SK-N-DZ (cell line): ENCODE measurements around the gene GDPD3.

Experiments
- DNase-seq: peaks from one replicate; pipeline ENCODE4 v3.0.0-alpha.2; 2015; ENCODE audit warnings: low spot score

Gene GDPD3

DNA sequence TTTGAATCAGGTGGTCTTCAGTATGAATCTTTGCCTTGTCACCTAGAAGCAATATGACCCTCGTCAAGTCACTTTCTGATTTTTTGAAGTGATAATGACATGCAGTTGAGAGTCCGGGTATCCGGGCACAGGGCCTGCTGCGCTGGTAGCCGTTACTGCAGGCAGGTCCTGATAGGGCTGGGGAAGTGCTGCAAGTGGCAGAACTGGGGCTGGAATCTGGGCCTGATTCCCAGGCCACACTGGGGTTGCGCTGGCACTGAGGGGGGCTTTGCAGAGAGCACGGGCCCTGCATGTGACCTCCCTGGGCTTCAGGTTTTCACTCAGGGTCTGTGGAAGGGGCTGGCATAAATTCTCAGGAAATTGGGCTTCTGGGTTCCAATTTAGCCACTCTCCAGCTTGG is 34.6 kb downstream of the GDPD3 start:
- no peak for DNase-seq

DNA sequence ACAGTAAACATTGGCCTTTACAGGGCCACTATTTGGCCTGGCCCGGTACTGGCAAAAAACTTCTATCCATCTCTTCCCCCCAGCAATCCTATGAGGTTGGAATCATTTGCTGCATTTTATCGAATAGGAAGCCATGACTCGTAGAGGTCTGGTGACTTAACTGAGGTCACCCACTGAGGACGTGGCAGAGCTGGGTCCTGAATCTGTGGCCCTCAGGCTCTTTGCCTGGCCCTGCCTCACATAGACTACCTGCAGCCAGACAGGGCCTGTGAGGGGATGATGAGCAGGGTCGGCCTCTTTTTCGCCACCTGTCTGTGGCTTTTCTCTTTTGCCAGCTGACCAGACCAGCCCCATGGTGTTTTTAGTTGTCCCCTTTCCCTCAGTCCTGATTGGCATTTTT is 35.7 kb downstream of the GDPD3 start:
- no peak for DNase-seq

DNA sequence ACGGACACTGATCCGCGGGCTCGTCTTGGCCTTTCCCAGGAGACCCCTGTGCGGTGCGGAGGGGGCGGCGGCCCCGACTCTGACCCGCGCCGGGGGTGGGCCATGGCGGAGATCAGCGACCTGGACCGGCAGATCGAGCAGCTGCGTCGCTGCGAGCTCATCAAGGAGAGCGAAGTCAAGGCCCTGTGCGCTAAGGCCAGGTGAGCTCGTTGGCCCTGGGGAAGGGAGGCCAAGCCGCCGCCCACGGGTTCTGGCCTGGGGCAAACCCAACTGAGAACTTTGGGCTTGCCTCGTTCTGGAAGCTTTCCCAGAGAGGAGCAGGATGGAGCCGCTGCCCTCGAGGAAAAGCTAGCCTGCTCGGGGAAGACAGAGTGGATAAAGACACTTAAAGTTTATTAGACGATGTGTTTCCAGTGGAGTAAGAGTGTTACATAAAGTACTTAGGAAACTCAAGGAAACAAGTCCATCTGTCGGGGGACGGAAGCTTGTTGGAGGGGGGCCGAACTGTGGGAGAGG is 37.0 kb downstream of the GDPD3 start:
- DNase-seq = no peak

DNA sequence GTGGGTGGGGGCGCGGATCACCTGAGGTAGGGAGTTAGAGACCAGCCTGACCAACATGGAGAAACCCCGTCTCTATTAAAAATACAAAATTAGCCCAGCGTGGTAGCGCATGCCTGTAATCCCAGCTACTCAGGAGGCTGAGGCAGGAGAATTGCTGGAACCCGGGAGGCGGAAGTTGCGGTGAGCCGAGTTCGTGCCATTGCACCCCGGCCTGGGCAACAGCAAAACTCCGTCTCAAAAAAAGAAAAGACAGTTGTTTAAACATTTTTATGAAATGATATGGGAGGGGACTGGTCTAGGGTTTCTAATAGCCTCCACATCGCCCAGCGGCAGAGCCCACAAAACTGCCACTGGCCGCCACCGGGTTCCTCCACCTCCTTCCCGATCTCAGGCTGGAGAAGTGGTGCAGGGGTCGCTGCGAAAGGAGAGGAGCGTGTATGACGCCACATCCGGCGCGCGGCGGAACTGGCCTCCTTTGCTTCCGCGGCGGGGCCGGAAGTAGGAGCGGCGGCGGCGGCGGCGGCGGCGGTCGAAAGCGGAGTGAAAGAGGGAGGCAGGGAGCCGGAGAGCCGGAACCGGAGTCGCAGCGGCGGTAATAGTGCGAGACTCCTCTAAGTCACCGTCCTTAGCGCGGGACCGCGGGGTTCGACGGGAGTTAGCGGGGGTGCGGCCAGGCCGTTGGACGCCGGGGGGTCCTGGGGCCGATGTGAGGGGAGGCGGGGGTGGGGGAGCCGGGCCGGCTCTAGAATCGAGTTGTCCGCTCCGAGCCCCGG is 37.6 kb downstream of the GDPD3 start, which contains the start of gene PPP4C:
TSS of gene PPP4C (plus strand) at position 492 of the 773 bp plus-strand sequence. CDS start 384 bp downstream, outside the sequence.
- DNase-seq = peak; percentile 86

DNA sequence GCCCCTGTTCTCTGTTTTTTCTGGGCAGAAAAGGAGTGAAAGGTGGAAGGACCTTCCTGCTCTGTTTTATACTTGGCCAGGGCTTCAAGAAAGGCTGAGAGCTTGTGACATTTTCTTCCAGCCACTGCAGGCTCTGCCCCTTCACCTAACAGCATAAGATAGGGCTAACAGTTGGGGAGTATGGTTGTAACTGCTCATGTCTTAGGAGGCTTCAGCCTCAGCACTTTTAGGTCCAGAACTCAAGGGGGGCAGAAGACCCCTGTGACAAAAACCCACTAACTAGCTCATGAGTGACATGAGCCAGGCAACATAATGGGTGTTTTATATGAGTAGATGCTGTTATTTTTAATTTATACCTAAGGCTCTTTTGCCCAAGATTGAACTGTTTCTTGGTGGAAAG is 42.8 kb downstream of the GDPD3 start:
- DNase-seq = no peak

DNA sequence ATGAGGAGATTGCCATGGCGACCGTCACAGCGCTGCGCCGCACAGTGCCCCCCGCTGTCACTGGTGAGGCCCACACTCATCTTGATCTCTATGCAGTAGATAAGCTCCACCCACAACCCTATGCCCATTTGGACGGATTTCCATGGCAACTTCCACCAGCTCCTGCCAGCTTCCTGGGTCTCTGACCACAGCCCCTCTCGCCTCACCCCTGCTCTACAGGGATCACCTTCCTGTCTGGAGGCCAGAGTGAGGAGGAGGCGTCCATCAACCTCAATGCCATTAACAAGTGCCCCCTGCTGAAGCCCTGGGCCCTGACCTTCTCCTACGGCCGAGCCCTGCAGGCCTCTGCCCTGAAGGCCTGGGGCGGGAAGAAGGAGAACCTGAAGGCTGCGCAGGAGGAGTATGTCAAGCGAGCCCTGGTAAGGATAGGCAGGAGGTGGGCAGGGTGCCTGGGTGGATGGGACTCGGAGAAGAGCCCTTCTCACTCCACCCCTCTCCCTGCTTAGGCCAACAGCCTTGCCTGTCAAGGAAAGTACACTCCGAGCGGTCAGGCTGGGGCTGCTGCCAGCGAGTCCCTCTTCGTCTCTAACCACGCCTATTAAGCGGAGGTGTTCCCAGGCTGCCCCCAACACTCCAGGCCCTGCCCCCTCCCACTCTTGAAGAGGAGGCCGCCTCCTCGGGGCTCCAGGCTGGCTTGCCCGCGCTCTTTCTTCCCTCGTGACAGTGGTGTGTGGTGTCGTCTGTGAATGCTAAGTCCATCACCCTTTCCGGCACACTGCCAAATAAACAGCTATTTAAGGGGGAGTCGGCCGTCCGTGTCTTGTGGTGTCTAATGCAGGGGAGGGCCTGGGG is 43.5 kb downstream of the GDPD3 start:
- DNase-seq = no peak

DNA sequence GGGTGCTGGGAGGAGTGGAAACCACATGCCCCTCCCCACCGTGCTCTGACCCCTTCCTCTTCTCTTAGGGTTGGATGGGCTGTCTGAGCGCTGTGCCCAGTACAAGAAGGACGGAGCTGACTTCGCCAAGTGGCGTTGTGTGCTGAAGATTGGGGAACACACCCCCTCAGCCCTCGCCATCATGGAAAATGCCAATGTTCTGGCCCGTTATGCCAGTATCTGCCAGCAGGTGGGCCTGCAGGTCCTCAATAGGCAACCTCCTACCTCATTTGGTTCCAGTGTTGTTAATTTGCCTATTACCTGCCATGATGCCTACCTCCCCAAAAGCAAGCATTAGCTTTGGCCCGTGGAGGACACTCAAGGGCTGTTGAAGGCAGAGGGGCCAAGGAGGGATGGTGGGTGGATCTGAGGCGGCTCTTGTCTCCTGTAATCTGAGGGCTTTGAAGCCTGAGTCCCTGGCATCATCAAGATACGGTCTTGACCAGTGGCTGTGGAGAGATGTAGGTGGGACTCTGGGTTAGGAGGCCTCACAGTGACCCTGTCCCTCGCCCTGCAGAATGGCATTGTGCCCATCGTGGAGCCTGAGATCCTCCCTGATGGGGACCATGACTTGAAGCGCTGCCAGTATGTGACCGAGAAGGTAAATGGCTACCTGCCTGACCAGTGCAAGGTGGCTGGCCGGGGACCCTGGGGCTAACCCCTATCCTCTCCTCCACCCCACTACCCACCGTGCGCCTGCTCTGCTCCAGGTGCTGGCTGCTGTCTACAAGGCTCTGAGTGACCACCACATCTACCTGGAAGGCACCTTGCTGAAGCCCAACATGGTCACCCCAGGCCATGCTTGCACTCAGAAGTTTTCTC is 44.4 kb downstream of the GDPD3 start:
- no peak for DNase-seq

DNA sequence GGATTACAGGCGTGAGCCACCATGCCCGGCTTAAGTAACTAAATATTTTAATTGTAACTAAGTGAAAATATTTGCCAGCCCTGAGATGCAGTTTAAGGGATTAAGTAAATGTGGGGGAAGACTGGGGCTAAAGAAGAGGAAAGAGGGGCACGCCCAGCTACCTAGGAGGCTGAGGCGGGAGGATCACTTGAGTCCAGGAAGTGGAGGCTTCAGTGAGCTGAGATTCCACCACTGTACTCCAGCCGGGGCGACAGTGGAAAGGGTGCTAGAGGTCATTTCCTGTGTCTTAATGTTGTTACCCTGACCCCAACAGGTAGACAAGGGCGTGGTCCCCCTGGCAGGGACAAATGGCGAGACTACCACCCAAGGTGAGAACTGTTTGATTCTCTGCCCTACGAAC is 45.0 kb downstream of the GDPD3 start:
- no peak for DNase-seq

DNA sequence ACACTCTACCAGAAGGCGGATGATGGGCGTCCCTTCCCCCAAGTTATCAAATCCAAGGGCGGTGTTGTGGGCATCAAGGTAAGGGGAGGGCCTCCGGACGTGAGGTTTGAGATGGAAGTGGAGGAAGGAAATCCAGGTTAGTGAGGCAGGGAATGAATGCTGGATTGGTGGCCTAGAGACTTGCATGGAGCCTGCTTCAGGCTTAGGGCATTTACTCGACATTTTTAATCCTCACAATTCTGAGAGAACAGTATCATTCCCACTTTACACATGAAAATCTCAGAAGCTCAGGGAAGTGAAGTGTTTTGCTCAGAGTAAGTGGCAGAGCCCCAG is 45.8 kb downstream of the GDPD3 start:
- no peak for DNase-seq

DNA sequence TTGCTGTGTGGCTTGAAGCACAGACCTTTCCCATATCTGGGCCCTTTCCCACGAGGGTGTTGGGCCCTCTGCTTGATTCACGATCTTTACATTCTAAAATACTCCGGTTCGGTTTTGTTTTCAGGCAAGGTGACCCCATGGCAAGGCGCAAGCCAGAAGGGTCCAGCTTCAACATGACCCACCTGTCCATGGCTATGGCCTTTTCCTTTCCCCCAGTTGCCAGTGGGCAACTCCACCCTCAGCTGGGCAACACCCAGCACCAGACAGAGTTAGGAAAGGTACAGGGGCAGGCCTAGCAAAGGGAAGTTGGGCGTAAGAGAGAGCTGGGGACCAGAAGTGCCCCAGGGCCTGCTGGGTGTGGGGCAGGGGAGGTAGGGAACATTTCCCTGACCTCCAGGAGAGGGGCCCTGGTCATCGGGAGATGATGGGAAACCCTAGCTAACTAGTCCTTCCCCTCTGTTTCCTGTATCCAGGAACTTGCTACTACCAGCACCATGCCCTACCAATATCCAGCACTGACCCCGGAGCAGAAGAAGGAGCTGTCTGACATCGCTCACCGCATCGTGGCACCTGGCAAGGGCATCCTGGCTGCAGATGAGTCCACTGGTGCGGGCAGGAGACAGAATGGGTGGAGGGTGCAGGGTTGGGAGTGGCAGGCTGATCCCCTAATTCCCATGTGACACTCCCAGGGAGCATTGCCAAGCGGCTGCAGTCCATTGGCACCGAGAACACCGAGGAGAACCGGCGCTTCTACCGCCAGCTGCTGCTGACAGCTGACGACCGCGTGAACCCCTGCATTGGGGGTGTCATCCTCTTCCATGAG is 46.4 kb downstream of the GDPD3 start:
- no peak for DNase-seq

DNA sequence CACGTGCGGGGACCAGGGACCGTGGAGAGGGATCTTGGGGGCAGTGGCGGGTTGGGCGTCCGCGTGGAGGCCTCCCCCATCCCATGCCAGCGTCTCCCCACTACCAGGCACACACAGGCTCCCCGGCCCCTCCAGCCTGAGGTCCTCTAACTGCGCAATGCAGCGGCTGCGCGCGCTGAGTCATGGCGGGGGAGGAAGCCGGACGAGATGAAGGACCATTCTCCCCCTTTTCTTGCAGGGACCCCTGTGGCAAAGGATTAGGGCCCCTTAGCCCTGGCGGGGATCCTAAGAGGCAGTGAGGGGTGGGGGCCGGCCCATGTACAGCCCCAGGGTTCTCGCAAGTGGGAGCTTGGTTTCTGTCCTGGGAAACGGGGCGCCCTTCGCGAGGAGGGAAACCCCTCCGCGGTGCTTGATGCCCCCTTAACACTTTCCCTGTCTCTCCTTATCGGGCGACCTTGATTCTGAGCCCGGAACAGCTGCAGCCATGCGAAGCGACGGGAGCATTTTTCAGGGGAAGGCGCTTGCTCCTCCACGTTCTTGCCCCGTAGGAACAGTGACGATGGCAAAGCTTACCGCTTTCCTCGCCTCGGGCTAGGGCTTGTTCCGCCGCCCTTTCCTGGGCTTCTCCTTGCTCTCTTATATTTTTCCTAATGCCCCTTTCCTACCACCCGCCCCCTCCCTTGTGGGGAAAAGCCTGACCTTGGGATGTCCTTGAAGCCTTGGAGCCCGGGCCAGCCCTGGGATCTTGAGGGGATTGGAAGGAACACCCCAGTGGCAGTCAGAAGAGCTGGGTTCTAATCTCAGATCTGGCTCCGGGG is 47.2 kb downstream of the GDPD3 start:
- DNase-seq = no peak

DNA sequence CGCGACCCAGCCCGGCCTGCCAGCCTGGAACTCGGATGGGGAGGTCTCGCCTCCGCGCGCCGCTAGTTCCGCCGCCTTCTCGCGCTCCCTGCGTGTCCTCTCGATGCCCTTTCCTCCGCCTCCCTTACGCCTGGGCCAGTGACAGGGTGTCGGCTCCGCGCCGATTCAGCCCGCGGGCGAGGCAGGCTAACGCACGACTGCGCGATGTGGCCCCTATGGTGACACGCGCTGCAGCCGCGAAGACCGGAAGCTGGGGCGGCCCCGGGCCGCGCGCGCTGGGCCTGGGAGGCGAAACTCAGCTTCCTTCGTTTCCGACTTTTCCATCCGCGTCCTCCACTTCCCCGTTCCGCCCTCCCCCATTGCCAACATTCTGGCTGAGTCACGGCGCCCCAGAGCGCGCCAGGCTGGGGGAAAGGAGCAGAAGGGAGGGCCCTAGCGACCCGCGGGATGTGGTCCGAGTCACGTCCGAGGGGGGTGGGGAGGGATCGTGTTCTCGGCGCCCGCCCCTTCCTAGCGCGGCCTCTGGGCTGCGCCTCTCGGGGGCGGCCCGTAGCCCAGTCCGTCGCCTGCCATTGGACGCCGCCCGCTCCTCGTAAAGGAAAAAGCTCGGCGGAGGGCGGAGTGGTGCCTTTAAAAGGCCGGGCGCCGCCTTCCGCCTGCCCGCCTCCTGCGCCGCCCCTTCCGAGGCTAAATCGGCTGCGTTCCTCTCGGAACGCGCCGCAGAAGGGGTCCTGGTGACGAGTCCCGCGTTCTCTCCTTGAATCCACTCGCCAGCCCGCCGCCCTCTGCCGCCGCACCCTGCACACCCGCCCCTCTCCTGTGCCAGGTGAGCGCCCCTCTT is 48.0 kb downstream of the GDPD3 start, which contains the start of gene ALDOA:
TSS of gene ALDOA (plus strand) at position 659 of the 841 bp plus-strand sequence. CDS start 1,138 bp downstream, outside the sequence.
- peak; percentile 96 for DNase-seq

DNA sequence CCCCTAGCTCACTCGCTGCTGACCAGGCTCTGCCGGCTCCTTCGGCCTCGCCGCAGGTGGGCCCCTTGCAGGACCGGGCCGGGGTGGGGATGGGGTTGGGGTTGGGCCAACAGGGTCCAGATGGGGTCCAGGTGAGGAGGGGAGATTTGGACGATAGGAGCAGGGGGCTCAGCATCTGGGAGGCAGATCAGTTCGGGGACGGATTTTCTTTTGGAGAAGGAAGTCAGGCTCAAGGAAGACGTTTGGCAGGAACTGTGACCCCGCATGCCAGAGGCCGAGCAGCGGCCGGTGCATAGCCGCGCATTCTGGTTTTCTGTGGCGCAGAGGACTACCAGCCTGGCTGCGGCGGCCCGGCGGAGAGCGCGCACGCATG is 48.6 kb downstream of the GDPD3 start:
- DNase-seq = no peak

DNA sequence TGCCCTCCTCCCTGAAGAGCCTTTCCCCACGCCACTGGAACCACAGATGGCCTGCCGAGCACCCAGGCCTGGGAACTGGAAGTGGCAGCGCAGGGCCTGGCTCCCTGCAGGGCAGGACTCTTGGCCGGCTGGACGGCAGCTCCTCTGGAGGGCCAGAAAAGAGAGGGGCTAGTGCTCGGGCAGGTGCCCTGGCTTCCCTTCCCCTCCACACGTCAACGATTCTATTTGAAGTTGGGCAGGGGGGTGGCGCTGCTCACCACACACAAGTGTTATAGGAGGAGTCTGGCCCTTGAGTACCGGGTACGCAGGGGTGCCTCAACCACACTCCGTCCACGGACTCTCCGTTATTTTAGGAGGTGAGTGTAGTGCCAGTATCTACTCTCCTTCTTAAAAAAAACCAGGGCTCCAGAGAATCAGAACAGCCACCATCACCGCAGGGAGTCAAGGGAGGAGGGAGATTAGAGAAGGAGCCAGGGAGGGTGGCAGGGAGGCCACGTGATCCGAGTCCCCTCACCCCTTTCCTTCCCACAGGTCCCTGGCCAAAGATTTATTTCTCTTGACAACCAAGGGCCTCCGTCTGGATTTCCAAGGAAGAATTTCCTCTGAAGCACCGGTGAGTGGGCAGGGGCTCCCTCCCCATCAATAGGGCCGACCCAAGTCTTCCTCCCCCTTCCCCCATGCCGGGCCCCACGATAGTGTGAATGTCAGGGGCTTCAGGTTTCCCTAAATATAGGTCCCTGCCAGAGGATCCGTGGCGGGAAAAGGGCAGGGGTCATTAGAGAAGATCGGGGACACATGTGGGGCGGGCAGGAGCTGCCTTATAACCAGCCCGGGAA is 49.2 kb downstream of the GDPD3 start:
- peak; percentile 74 for DNase-seq

DNA sequence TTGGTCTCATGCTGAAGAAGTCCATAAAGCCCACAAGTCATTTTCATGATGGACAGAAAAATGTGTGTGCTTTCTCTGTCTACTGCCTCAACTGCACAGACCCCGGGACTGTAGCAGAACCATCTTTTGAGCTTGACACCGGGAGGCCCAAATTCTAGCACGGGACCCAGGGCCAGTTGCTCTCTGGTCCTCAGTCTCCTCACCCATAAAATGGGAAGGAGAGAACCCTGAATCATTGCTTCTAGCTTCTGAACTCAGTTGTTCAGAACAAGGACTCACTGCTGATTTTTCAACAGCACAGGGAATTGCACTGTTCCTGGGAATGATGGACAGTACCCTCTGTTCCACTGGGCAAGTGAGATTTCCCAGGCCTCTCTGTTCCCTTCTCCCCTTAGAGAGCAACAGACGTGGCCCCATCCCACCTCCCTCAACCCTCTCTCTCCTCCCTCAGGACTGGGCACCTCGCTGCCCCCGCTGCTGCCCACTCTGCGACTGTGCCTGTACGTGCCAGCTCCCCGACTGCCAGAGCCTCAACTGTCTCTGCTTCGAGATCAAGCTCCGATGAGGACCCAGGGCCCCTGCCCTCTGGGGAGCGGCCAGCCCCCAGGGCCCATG is 50.0 kb downstream of the GDPD3 start:
- no peak for DNase-seq

DNA sequence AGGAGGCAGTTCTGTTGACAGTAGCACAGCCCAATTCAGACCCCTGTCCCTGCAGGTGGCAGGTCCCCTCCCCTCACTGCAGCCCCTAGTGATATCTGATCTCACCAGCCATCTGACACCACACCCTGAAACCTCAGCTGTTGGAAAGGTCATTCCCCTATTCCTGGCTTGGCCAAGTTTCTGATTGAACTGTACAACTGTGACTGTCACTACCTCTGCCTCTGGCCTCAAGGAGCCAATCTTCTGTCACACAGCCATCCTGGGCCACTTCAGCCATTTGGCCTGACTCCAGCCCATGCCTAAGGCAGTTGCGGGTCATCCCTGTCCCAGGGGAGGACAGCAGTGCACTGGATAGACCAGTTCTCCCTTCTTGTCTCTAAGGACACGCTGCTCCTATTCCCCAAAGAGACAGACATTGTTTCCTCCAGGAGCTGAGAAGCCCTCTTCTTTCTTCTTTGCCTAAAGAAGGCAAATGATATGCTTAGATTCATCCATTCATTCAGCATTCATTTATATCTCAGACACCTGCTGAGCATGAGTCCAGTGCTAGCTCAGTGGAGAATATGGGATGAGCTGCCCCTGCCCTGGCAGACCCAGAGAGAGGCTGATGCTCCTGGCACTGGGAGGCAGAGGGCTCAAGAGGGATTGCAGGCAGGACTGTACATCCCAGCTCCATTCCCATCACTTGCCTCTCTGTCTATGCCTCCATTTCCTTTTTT is 52.3 kb downstream of the GDPD3 start:
- DNase-seq = no peak

DNA sequence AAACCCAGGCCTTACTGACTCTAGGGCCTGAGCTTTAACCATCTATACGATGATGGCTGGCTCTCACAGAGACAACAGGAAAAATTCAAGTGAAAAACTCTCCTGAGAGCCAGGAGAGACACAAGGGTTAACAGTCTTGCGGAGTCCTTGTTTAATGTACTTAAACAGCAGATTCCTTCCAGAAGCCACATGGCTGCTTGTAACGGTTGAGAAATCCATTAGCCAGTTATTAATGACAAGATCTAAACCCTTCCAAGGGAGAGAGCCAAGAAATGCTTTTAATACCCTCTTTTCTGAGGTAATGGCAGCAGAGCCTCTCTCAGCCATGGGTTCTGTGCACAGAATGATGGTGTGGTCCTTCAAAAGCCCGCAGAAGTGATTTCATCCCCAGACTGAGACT is 53.0 kb downstream of the GDPD3 start:
- no peak for DNase-seq
